Ishikawa (cell line): ENCODE measurements around the gene MSX2.

Source experiments
- CEBPB ChIP-seq: IDR thresholded peaks from 2 replicates; pipeline ENCODE4 v1.6.1; 2012
- CREB1 ChIP-seq: IDR thresholded peaks from 2 replicates; pipeline ENCODE4 v1.6.1; 2012; ENCODE audit warnings: low read depth
- EGR1 ChIP-seq: IDR thresholded peaks from 2 replicates; pipeline ENCODE4 v1.6.1; 2012
- EP300 ChIP-seq: IDR thresholded peaks from 2 replicates; pipeline ENCODE4 v1.6.1; 2012; ENCODE audit warnings: borderline replicate concordance
- NFIC ChIP-seq: IDR thresholded peaks from 2 replicates; pipeline ENCODE4 v1.6.1; 2012
- TAF1 ChIP-seq: IDR thresholded peaks from 2 replicates; pipeline ENCODE4 v1.6.1; 2012; ENCODE audit warnings: low read depth, mild to moderate bottlenecking
- TCF12 ChIP-seq: IDR thresholded peaks from 2 replicates; pipeline ENCODE4 v1.6.1; 2012; ENCODE audit warnings: low read depth
- YY1 ChIP-seq: IDR thresholded peaks from 2 replicates; pipeline ENCODE4 v1.6.1; 2012; ENCODE audit warnings: low read depth
- ZBTB7A ChIP-seq: IDR thresholded peaks from 2 replicates; pipeline ENCODE4 v1.6.1; 2012; ENCODE audit warnings: low read depth
- TF ChIP-seq, protein P1 (sequence below): IDR thresholded peaks from 2 replicates; pipeline ENCODE4 v1.6.1; 2012

DNA sequence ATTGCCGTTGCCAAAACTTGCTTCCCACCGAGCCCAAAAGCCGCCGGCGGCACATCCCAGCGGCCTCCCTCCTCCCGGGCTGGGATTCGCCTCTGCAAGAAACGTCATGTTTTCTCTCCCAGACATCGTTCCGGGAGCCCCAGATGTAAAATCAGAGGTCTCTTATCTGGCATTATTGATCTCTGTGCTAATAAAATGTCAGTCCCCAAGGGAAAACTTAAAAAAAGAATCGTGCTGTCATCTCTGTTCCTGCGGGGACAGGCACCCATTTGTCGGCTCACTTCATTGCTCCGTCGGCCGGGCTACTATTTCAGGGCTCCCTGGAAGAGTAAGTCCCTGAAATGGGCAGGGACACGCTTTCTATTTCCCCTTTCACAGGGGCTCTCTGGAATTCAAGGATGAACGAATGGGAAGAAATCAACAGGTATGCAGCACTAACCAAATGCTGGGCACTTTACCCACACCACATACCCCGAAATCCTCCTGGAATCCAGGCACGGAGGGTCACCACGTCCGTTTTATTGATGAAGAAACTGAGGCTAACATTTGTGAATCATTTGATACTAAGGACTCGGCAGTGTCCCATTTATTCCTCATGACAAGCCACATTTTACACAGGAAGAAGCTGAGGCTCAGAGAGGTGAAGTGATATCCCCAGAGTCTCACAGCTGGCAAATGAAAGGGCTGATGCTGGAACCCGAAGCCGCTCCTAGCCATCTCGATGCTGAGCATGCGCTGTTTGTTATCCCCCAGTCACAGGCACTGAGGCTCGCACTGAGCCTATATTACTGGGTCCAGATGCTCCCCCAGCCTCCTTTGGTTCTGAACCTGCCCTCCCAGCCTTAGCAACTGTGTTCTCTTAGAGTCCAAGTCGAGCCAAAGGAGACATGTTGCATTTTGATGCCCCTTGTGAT is 35.7 kb upstream of the MSX2 start:
- TF ChIP-seq CEBPB (no peak), TCF12 (no peak), EP300 (no peak), TAF1 (no peak), NFIC (no peak), ZBTB7A (no peak), EGR1 (no peak), CREB1 (no peak), YY1 (no peak)
- TF ChIP-seq, protein P1, sequence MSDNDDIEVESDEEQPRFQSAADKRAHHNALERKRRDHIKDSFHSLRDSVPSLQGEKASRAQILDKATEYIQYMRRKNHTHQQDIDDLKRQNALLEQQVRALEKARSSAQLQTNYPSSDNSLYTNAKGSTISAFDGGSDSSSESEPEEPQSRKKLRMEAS: no peak
